GM20000 (cell line): ENCODE measurements around the gene ADAMTSL1.

Experiments used
- DNase-seq: peaks from one replicate; pipeline ENCODE4 v3.0.0; 2012; ENCODE audit warnings: low spot score
- CTCF ChIP-seq: IDR thresholded peaks from 2 replicates; pipeline ENCODE4 v1.5.1; 2012; ENCODE audit warnings: mild to moderate bottlenecking, control low read depth; ENCODE audit errors: extremely low read depth, missing control alignments

ADAMTSL1 gene

GRCh38 chr9:18730241-18730640, 256.3 kb downstream of the ADAMTSL1 start:
- no peak for DNase-seq
- no peak for TF ChIP-seq CTCF

- DNase-seq, result no peak
- no peak for TF ChIP-seq CTCF
Observed at GRCh38 chr9:18739127-18739526, 265.2 kb downstream of the ADAMTSL1 start.

- no peak for TF ChIP-seq CTCF
- no peak for DNase-seq
Observed at GRCh38 chr9:18739641-18740318, 265.8 kb downstream of the ADAMTSL1 start.

GRCh38 chr9:18741359-18741758, 267.4 kb downstream of the ADAMTSL1 start:
- TF ChIP-seq CTCF, result no peak
- DNase-seq, result no peak

- no peak for TF ChIP-seq CTCF
- no peak for DNase-seq
Observed at GRCh38 chr9:18741945-18742344, 268.0 kb downstream of the ADAMTSL1 start.

GRCh38 chr9:18743421-18743820, 269.5 kb downstream of the ADAMTSL1 start:
- TF ChIP-seq CTCF, result no peak
- no peak for DNase-seq

- DNase-seq, result no peak
- TF ChIP-seq CTCF, result no peak
Observed at GRCh38 chr9:18743971-18744370, 270.0 kb downstream of the ADAMTSL1 start.
